ENCODE data around the gene CADPS2. TPM values are rescaled to one million over a fixed set of nuclear protein-coding genes. Genes with fewer than 3 reads are reported as not detected.

The CADPS2 gene
- total RNA-seq, 4 donors from 2014 or later = 2.1 to 3.7 (median 2.8) TPM

- ATAC-seq (no peak), DNase-seq (no peak)
- Histone ChIP-seq H3K4me3 (no peak overlapping the region), H3K9me3 (no peaks in the 10 kb centered on the region), H3K36me3 (no peaks in the 10 kb centered on the region), H3K27me3 (no peaks in the 10 kb centered on the region), H3K27ac (no peak overlapping the region), H3K4me1 (no peaks in the 10 kb centered on the region)
- no peak for TF ChIP-seq CTCF (IDR thresholded peaks at IDR 0.05 in 4 of 5, conservative IDR thresholded peaks at IDR 0.05 in 1 of 5)
- no peak for TF ChIP-seq POLR2A (IDR thresholded peaks at IDR 0.05)
- in situ Hi-C loops (cut with MboI; ENCODE audit: low sequenced_read_pairs in 4 of 4) (no loop called here), intact Hi-C loops (cut with DNase I; ENCODE audit: low total_unique reads) (no loop called here)
Measured at GRCh38 chr7:122412441-122412840, 473.8 kb downstream of the CADPS2 start.

- no peak for ATAC-seq
Measured at GRCh38 chr7:122407195-122407594, 479.1 kb downstream of the CADPS2 start.

GRCh38 chr7:122403113-122403512 is 483.1 kb downstream of the CADPS2 start:
- DNase-seq (no peak), ATAC-seq (no peak)
- no peak overlapping the region for H3K27ac ChIP-seq
- intact Hi-C loops (cut with DNase I; ENCODE audit: low total_unique reads) = loop anchor here (10.0 kb wide), 1 partner anchor 48 kb away; no protein-coding TSS in a partner anchor
- H3K27me3 ChIP-seq = no peaks in the 10 kb centered on the region
- no peaks in the 10 kb centered on the region for H3K4me1 ChIP-seq
- H3K36me3 ChIP-seq = no peaks in the 10 kb centered on the region
- TF ChIP-seq CTCF (IDR thresholded peaks at IDR 0.05 in 4 of 5, conservative IDR thresholded peaks at IDR 0.05 in 1 of 5) (no peak), POLR2A (IDR thresholded peaks at IDR 0.05) (no peak)
- H3K4me3 ChIP-seq = no peak overlapping the region
- in situ Hi-C loops (cut with MboI; ENCODE audit: low sequenced_read_pairs in 4 of 4) = no loop called here
- no peaks in the 10 kb centered on the region for H3K9me3 ChIP-seq

More at GRCh38 chr7:122407195-122407594, 479.1 kb downstream of the CADPS2 start:
- H3K27me3 ChIP-seq = no peaks in the 10 kb centered on the region
- no peaks in the 10 kb centered on the region for H3K36me3 ChIP-seq
- no peak overlapping the region for H3K4me3 ChIP-seq
- no peak for DNase-seq
- intact Hi-C loops (cut with DNase I; ENCODE audit: low total_unique reads) (loop anchor here (10.0 kb wide), 1 partner anchor 52 kb away; no protein-coding TSS in a partner anchor), in situ Hi-C loops (cut with MboI; ENCODE audit: low sequenced_read_pairs in 4 of 4) (no loop called here)
- no peaks in the 10 kb centered on the region for H3K4me1 ChIP-seq
- TF ChIP-seq CTCF (IDR thresholded peaks at IDR 0.05 in 4 of 5, conservative IDR thresholded peaks at IDR 0.05 in 1 of 5) (no peak), POLR2A (IDR thresholded peaks at IDR 0.05) (no peak)
- H3K9me3 ChIP-seq = no peaks in the 10 kb centered on the region
- no peak overlapping the region for H3K27ac ChIP-seq

- Histone ChIP-seq H3K36me3 (no peaks in the 10 kb centered on the region), H3K27ac (no peak overlapping the region), H3K4me1 (no peaks in the 10 kb centered on the region), H3K4me3 (no peak overlapping the region), H3K9me3 (no peaks in the 10 kb centered on the region), H3K27me3 (no peaks in the 10 kb centered on the region)
- TF ChIP-seq POLR2A (IDR thresholded peaks at IDR 0.05) (no peak), CTCF (IDR thresholded peaks at IDR 0.05 in 4 of 5, conservative IDR thresholded peaks at IDR 0.05 in 1 of 5) (no peak)
- in situ Hi-C loops (cut with MboI; ENCODE audit: low sequenced_read_pairs in 4 of 4) = no loop called here
- DNase-seq = no peak
- no peak for ATAC-seq
- intact Hi-C loops (cut with DNase I; ENCODE audit: low total_unique reads) = loop anchor here (10.0 kb wide), 1 partner anchor 47 kb away; no protein-coding TSS in a partner anchor
Measured at GRCh38 chr7:122402235-122402634, 484.0 kb downstream of the CADPS2 start.

- TF ChIP-seq CTCF (IDR thresholded peaks at IDR 0.05 in 4 of 5, conservative IDR thresholded peaks at IDR 0.05 in 1 of 5) (no peak), POLR2A (IDR thresholded peaks at IDR 0.05) (no peak)
- no peaks in the 10 kb centered on the region for H3K9me3 ChIP-seq
- DNase-seq (no peak), ATAC-seq (no peak)
- no peak overlapping the region for H3K27ac ChIP-seq
- no peaks in the 10 kb centered on the region for H3K4me1 ChIP-seq
- no peak overlapping the region for H3K4me3 ChIP-seq
- no peaks in the 10 kb centered on the region for H3K36me3 ChIP-seq
- in situ Hi-C loops (cut with MboI; ENCODE audit: low sequenced_read_pairs in 4 of 4) = no loop called here
- H3K27me3 ChIP-seq = no peaks in the 10 kb centered on the region
- intact Hi-C loops (cut with DNase I; ENCODE audit: low total_unique reads) = no loop called here
Measured at GRCh38 chr7:122397381-122397780, 488.9 kb downstream of the CADPS2 start.
